Astrocyte of the cerebellum (primary cell): Measurements from ENCODE around the gene PPP6R2.
A peak's percentile ranks its signal among the peaks of the same experiment; 100 is the strongest.

Experiments used
- DNase-seq: peaks from one replicate; pipeline ENCODE4 v3.0.0-alpha.2; 2011; ENCODE audit warnings: low read depth
- H3K4me3 ChIP-seq: 2 replicates; pipeline ENCODE4 v1.5.1; 2011; ENCODE audit warnings: mild to moderate bottlenecking, low read depth, low read length, moderate library complexity
- CTCF ChIP-seq: IDR thresholded peaks from 2 replicates; pipeline ENCODE4 v1.5.1; 2012; ENCODE audit warnings: low read length, low read depth, moderate library complexity, mild to moderate bottlenecking; ENCODE audit errors: missing control alignments
- in situ Hi-C: cut with HindIII; loops from 2 replicates; pipeline ENCODE4 v1.10.0; 2017; ENCODE audit warnings: low sequenced_read_pairs

Gene PPP6R2

GRCh38 chr22:50465066-50465930, 122.2 kb downstream of the PPP6R2 start:
- no peak for DNase-seq
- in situ Hi-C loops, result no loop called here
- no peak overlapping the region for H3K4me3 ChIP-seq
- no peak for TF ChIP-seq CTCF

- no peak for TF ChIP-seq CTCF
- in situ Hi-C loops, result no loop called here
- no peak for DNase-seq
- no peak overlapping the region for H3K4me3 ChIP-seq
Measured at GRCh38 chr22:50467341-50467740, 124.2 kb downstream of the PPP6R2 start.

GRCh38 chr22:50467773-50468440, 124.8 kb downstream of the PPP6R2 start:
- no peak for DNase-seq
- in situ Hi-C loops, result no loop called here
- TF ChIP-seq CTCF, result no peak
- H3K4me3 ChIP-seq, result no peak overlapping the region

- DNase-seq, result no peak
- TF ChIP-seq CTCF, result no peak
- H3K4me3 ChIP-seq, result no peak overlapping the region
- in situ Hi-C loops, result no loop called here
Measured at GRCh38 chr22:50468626-50469025, 125.5 kb downstream of the PPP6R2 start.

GRCh38 chr22:50469377-50470305, 126.5 kb downstream of the PPP6R2 start:
- in situ Hi-C loops, result no loop called here
- no peak overlapping the region for H3K4me3 ChIP-seq
- peak; percentile 8 for DNase-seq
- no peak for TF ChIP-seq CTCF

GRCh38 chr22:50470491-50470890, 127.4 kb downstream of the PPP6R2 start:
- in situ Hi-C loops, result no loop called here
- no peak overlapping the region for H3K4me3 ChIP-seq
- TF ChIP-seq CTCF, result no peak
- no peak for DNase-seq
